Naive thymus-derived CD8-positive, alpha-beta T cell (primary cell): Measurements from ENCODE around the gene XPNPEP2. TPM values are rescaled to one million over a fixed set of nuclear protein-coding genes. Genes with fewer than 3 reads are reported as not detected.
"Not testable (repeated sequence)": the region's sequence is repeated elsewhere in the genome, so short reads cannot be mapped to it uniquely, and the experiment has no call there.

Source experiments
- ATAC-seq, 2 donors: fragments of 150-1000 bp; cut with Tn5 transposase in 1 of 2; sonication (Bioruptor Pico), chemical (Tn5 transposase) in 1 of 2; 1 replicate in 1 of 2; 2 replicates in 1 of 2; pipeline ENCODE4 v1.10.0; 2021; ENCODE audit warnings: mild to moderate bottlenecking in 2 of 2, moderate library complexity in 2 of 2
- POLR2A ChIA-PET: fragments of 350-600 bp; sonication (Branson Sonifier 250); formaldehyde crosslinking; loops from one replicate; lab custom pipeline; 2021; ENCODE audit warnings: antibody characterized with exemption; lab: Charles Lee
- DNase-seq, 10 donors: peaks; one replicate each; pipeline versions ENCODE4 v3.0.0 to v3.0.0-alpha.2; 2020 to 2022
- H3K27ac Mint-ChIP-seq, 10 donors: one replicate each; pipeline ENCODE4 v1.8.0; 2020 to 2022; ENCODE audit warnings: mild to moderate bottlenecking in 10 of 10, mixed read lengths in 10 of 10, moderate library complexity in 4 of 10, inconsistent platforms in 1 of 10
- H3K27me3 Mint-ChIP-seq, 5 donors: one replicate each; pipeline ENCODE4 v1.8.0; 2021 to 2022; ENCODE audit warnings: mixed read lengths in 5 of 5
- H3K36me3 Mint-ChIP-seq, 3 donors: one replicate each; pipeline ENCODE4 v1.8.0; 2020 to 2022; ENCODE audit warnings: mixed read lengths in 3 of 3, mild to moderate bottlenecking in 2 of 3, inconsistent platforms in 1 of 3
- H3K4me1 Mint-ChIP-seq, 4 donors: one replicate each; pipeline ENCODE4 v1.8.0; 2021 to 2022; ENCODE audit warnings: mixed read lengths in 4 of 4
- H3K4me3 Mint-ChIP-seq, 10 donors: one replicate each; pipeline ENCODE4 v1.8.0; 2020 to 2022; ENCODE audit warnings: mild to moderate bottlenecking in 10 of 10, mixed read lengths in 10 of 10, moderate library complexity in 6 of 10, inconsistent platforms in 1 of 10
- H3K9me3 Mint-ChIP-seq, 9 donors: one replicate each; pipeline ENCODE4 v1.8.0; 2020 to 2022; ENCODE audit warnings: mixed read lengths in 9 of 9, mild to moderate bottlenecking in 3 of 9, inconsistent platforms in 1 of 9, moderate library complexity in 1 of 9
- polyA plus RNA-seq, 3 donors: library from polyadenylated mRNA; unstranded; fragments of 300-500 nt; fragmentation: Illumina TruSeq; gene quantifications; one replicate each; pipeline ENCODE4 v1.2.3, GENCODE V29; 2021
- total RNA-seq, 8 experiments: library from RNA in 2 of 8; stranded (reverse) in 2 of 8; gene quantifications; one replicate each; pipeline ENCODE4 v1.2.3 and lab custom pipeline; 2021 to 2026

The XPNPEP2 gene
- total and polyA plus RNA-seq, 5 experiments from 2014 or later, result 0.13 to 0.47 TPM; not detected in 3

DNA sequence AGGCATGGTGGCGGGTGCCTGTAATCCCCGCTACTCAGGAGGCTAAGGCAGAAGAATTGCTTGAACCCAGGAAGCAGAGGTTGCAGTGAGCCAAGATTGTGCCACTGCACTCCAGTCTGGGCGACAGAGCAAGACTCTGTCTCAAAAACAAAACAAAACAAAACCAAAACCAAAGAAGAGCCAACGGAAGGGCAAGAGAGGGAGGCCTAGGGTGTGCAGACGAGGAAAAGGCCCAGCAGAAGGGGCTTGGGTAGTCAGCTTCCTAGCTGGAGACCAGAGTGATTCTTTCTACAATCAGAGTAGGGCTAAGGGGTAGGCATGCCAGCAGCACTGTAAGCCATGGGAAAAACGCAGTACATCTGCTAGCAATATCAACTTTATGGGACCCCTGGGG, 4.0 kb downstream of the XPNPEP2 start:
- Mint-ChIP-seq H3K4me1 (peaks cover 17 to 57% (median 41%) of the 10 kb centered on the region in 4 donors), H3K4me3 (peak overlapping the region in 4 of 10 donors; percentile 17 to 41 (median 31)), H3K27ac (peak overlapping the region in 8 of 10 donors; percentile 22 to 81 (median 65))
- H3K36me3 Mint-ChIP-seq, H3K9me3 Mint-ChIP-seq, H3K27me3 Mint-ChIP-seq, DNase-seq: not testable (repeated sequence)
- POLR2A ChIA-PET, result interaction anchor here (1.7 kb wide), 1 partner anchor 37 kb away, joined by 5 read pairs; the partner anchor contains the start of gene SASH3
- ATAC-seq, result peak in 1 of 2 donors; percentile 44

DNA sequence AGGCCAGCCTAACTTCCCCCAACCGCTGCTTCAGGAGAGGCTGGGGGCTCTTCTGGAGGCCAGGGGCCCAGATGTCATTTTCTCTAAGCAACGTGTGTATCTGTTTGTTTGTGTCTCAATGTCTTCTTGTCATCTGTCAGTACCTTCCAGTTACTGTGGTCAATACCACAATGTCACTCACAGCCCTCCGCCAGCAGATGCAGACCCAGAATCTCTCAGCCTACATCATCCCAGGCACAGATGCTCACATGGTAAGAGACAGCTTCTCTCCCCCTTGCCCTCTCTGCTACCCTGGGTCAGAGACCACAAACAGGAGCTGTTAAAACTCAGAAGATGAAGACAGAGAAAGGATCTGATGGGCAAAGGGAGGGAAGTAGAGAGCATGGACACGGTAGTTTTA, 5.0 kb downstream of the XPNPEP2 start:
- peak overlapping the region in 5 of 10 donors; percentile 19 to 82 (median 34) for H3K27ac Mint-ChIP-seq
- H3K4me3 Mint-ChIP-seq, result peak overlapping the region in 2 of 10 donors; percentile 14 to 50
- peaks cover 18 to 51% (median 37%) of the 10 kb centered on the region in 4 donors for H3K4me1 Mint-ChIP-seq
- DNase-seq (no peak), ATAC-seq (peak in 1 of 2 donors; percentile 39)
- H3K9me3 Mint-ChIP-seq, result no peaks in the 10 kb centered on the region
- H3K36me3 Mint-ChIP-seq, result no peaks in the 10 kb centered on the region
- POLR2A ChIA-PET, result interaction anchor here (0.5 to 1.6 kb wide), 3 partner anchors 10 to 34 kb away, joined by 3 to 4 read pairs (median 4); no protein-coding TSS in a partner anchor
- H3K27me3 Mint-ChIP-seq, result no peaks in the 10 kb centered on the region

DNA sequence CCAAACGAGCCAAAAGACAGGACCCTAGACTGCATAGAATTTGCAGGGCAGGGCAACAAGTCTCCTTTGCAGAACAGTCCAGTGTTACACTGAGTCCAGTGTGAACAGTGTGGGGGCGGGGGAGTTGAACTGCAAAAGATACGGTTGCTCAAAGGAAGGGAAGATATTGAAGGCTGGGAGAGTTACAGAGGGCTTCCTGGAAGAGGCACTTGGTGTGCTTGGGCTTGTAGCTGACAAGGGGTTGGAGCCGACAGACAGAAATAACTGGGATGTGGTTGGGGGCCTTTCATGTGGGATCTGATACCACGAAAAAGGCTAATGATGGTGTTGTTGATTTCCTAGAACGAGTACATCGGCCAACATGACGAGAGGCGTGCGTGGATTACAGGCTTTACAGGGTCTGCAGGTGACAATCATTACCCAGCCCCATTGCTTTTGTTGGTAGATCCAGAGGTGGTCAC, 6.1 kb downstream of the XPNPEP2 start:
- peak in 1 of 2 donors; percentile 71 for ATAC-seq
- H3K27ac Mint-ChIP-seq, result peak overlapping the region in 7 of 10 donors; percentile 22 to 87 (median 46)
- POLR2A ChIA-PET, result interaction anchor here (1.3 to 2.6 kb wide), 3 partner anchors 9 to 33 kb away, joined by 4 to 9 read pairs (median 4); no protein-coding TSS in a partner anchor
- H3K9me3 Mint-ChIP-seq, result no peaks in the 10 kb centered on the region
- peak in 5 of 10 donors; percentile 15 to 61 (median 24) for DNase-seq
- H3K4me1 Mint-ChIP-seq, result peaks cover 18 to 46% (median 37%) of the 10 kb centered on the region in 4 donors
- peak overlapping the region in 8 of 10 donors; percentile 7 to 62 (median 28) for H3K4me3 Mint-ChIP-seq
- no peaks in the 10 kb centered on the region for H3K36me3 Mint-ChIP-seq
- H3K27me3 Mint-ChIP-seq, result no peaks in the 10 kb centered on the region

DNA sequence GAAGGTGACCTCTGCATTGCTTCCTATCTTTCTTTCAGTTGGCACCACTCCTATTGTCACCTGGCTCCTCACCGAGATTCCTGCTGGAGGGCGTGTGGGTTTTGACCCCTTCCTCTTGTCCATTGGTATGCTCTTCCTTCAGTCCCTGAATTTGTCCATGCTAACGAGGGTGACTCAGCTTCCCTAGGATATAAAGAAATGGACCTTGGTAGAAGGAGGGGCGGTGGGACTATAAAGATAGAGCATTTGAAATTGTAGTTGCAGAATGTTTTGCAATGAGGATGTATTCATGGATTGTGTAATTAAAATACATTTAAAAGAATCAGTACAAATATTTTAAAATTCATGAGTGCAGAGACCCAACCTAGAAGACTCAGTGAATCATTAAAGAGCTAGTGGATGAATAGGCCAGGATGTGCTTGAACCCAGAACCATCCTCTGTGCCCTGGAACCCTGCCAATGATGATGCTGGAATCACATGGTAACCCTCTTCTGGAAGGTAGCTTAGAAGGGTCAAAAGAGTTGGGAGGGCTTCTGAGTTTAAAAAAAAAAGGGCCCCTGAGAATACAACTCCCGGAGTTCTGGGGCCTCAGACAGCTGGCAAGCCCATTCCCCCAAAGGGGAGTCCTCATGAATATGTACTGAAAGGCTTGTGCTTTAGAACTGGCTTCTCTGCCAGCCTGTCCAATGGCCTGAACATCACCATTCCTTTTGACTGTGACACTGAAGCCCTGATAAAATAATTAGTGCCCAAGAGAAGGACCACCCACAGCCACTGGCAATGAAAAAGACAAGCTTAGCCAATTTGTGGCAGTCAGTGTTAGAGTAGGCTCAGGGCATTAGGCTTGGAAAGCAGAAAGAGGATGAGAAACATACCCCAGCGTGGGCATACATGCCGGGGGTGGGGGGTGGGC, 8.0 kb downstream of the XPNPEP2 start:
- H3K4me3 Mint-ChIP-seq, result no peak overlapping the region
- POLR2A ChIA-PET, result interaction anchor here (1.2 to 2.6 kb wide), 2 partner anchors 9 to 33 kb away, joined by 3 to 9 read pairs; partner anchors contain the start of gene SASH3
- no peak overlapping the region for H3K27ac Mint-ChIP-seq
- H3K36me3 Mint-ChIP-seq, result no peaks in the 10 kb centered on the region
- ATAC-seq (no peak), DNase-seq (no peak)
- peaks cover 18 to 39% (median 37%) of the 10 kb centered on the region in 4 donors for H3K4me1 Mint-ChIP-seq
- H3K9me3 Mint-ChIP-seq, result no peaks in the 10 kb centered on the region
- no peaks in the 10 kb centered on the region for H3K27me3 Mint-ChIP-seq

DNA sequence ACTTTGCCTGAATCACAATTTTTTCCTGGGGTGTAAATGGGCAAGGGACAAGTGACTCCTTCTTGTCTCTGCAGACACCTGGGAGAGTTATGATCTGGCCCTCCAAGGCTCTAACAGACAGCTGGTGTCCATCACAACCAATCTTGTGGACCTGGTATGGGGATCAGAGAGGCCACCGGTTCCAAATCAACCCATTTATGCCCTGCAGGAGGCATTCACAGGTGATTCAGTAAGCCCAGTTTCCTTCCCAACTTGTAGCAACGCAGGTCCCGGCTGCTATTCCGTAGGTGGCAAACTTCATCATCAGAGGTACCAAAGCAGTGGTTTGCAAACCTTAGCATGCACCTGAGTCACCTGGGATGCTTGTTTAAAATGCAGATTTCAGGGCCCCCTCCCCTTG, 8.8 kb downstream of the XPNPEP2 start:
- Mint-ChIP-seq H3K27me3 (no peaks in the 10 kb centered on the region), H3K27ac (no peak overlapping the region), H3K4me3 (no peak overlapping the region), H3K4me1 (peaks cover 17 to 35% (median 33%) of the 10 kb centered on the region in 4 donors), H3K9me3 (no peaks in the 10 kb centered on the region), H3K36me3 (no peaks in the 10 kb centered on the region)
- ATAC-seq, result no peak
- POLR2A ChIA-PET, result interaction anchor here (2.6 kb wide), 1 partner anchor 8 kb away, joined by 9 read pairs; no protein-coding TSS in a partner anchor
- DNase-seq, result no peak

DNA sequence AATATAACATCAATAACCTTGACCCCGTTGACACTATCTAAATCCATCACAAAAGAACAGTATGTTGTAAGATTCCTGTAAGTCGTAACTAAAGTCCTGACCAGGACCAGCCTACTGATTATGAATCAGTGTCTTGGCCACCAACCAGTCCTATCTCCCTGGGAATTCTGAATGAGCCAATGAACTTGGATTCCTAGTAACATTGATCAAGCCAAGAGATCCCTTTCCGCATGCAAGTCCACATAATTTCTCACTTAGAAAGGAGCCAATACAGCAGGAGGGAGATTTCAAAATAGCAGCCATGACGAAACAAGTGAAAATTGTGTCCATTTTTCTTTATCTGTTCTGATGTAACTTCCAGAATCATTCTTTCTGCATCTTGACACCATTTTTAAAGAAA, 9.5 kb downstream of the XPNPEP2 start:
- DNase-seq (no peak), ATAC-seq (no peak)
- POLR2A ChIA-PET, result interaction anchor here (1.5 kb wide), 1 partner anchor 29 kb away, joined by 4 read pairs; no protein-coding TSS in a partner anchor
- Mint-ChIP-seq H3K36me3 (no peaks in the 10 kb centered on the region), H3K27me3 (no peaks in the 10 kb centered on the region), H3K4me3 (no peak overlapping the region), H3K4me1 (peaks cover 15 to 28% (median 27%) of the 10 kb centered on the region in 4 donors), H3K9me3 (no peaks in the 10 kb centered on the region), H3K27ac (no peak overlapping the region)

DNA sequence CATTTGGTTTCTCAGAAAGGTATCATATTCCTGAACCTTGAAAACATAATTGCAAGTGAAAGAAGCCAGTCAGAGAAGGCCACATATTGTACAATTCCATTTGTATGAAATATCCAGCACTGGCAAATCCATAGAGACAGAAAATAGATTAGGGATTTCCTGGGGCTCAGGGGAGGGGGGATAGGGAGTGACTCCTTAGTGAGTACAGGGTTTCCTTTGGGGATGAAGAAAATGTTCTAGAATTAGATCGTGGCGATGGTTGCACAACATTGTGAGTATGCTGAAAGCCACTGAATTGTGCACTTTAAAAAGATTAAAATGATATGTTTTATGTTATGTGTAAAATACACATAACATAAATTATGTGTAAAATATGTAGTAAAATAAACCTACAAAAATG, 10.3 kb downstream of the XPNPEP2 start:
- ATAC-seq, result no peak
- H3K4me3 Mint-ChIP-seq, result no peak overlapping the region
- POLR2A ChIA-PET, result interaction anchor here (1.5 kb wide), 1 partner anchor 28 kb away, joined by 4 read pairs; no protein-coding TSS in a partner anchor

DNA sequence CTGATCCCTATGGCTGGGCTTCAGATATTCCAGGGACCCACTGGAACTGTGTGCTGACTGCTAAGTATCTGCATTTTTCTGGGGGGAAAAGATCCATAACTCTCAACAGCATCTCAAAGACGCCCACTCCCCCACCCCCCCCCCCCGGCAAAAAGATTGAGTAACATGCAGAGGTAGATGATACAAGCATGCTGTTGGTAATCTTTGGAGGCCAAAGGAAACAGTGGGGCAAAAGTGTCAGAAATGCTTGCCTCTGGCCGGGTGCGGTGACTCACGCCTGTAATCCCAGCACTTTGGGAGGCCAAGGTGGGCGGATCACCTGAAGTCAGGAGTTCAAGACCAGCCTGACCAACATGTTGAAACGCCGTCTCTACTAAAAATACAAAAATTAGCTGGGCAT, 12.2 kb downstream of the XPNPEP2 start:
- Mint-ChIP-seq H3K4me1 (peaks cover 10 to 23% (median 21%) of the 10 kb centered on the region in 4 donors), H3K27me3 (no peaks in the 10 kb centered on the region), H3K9me3 (no peaks in the 10 kb centered on the region), H3K4me3 (no peak overlapping the region), H3K36me3 (no peaks in the 10 kb centered on the region), H3K27ac (no peak overlapping the region)
- DNase-seq, result no peak
- ATAC-seq, result no peak
- POLR2A ChIA-PET, result interaction anchor here (0.7 kb wide), 1 partner anchor 18 kb away, joined by 3 read pairs; no protein-coding TSS in a partner anchor

More for the DNA sequence above, 10.3 kb downstream of the XPNPEP2 start:
- Mint-ChIP-seq H3K36me3 (no peaks in the 10 kb centered on the region), H3K9me3 (no peaks in the 10 kb centered on the region), H3K4me1 (peaks cover 13 to 25% (median 22%) of the 10 kb centered on the region in 4 donors), H3K27me3 (no peaks in the 10 kb centered on the region), H3K27ac (no peak overlapping the region)
- DNase-seq, result no peak

DNA sequence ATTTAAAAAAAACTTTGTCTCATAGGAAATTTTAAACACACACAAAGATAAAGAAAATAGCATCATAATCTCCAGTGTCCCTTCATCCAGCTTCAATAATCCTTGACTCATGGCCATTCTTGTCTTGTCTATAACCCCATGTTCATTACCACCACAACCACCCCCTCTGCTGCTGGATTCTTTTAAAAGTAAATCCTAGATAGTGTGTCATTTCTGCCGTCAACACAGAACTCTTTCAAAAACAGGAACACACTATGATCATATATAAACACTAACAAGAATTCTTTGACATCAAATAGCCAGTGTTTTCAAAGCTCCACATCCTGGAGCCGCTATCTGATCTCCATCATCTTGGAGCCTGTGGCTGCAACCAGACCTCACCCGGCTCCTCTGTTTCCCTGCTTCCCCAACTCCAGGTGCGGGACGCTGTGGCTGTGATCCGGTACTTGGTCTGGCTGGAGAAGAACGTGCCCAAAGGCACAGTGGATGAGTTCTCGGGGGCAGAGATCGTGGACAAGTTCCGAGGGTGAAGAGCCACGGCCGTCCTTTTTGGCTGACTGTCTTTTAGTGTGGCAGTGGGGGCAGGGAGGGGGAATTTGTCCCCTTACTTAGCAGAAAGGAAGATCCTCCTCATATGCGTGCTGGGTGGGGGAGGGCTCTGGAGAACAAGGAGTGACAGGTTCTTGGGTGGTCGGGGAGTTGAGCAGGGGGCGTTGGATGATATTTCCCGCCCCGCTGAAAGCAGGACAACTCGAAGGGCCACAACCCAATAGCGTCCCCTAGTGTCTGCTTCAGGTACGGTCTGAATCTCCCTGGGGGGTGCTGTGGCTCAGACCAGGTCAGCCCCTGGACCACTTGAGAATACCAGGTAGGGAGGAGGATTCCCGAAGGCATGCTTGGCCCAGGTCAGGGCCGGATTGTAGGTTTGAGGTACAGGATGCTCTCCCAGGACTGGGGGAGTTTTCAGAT, 15.6 kb downstream of the XPNPEP2 start:
- DNase-seq, result no peak
- Mint-ChIP-seq H3K36me3 (no peaks in the 10 kb centered on the region), H3K27me3 (no peaks in the 10 kb centered on the region), H3K27ac (peak overlapping the region in 5 of 10 donors; percentile 6 to 85 (median 66)), H3K4me3 (peak overlapping the region in 5 of 10 donors; percentile 3 to 64 (median 44)), H3K9me3 (no peaks in the 10 kb centered on the region), H3K4me1 (peaks cover 11 to 51% (median 43%) of the 10 kb centered on the region in 4 donors)
- POLR2A ChIA-PET, result interaction anchor here (1.4 to 2.2 kb wide), 6 partner anchors 8 to 44 kb away, joined by 4 to 35 read pairs (median 8); partner anchors contain the start of gene SASH3
- ATAC-seq, result peak in 1 of 2 donors; percentile 20

DNA sequence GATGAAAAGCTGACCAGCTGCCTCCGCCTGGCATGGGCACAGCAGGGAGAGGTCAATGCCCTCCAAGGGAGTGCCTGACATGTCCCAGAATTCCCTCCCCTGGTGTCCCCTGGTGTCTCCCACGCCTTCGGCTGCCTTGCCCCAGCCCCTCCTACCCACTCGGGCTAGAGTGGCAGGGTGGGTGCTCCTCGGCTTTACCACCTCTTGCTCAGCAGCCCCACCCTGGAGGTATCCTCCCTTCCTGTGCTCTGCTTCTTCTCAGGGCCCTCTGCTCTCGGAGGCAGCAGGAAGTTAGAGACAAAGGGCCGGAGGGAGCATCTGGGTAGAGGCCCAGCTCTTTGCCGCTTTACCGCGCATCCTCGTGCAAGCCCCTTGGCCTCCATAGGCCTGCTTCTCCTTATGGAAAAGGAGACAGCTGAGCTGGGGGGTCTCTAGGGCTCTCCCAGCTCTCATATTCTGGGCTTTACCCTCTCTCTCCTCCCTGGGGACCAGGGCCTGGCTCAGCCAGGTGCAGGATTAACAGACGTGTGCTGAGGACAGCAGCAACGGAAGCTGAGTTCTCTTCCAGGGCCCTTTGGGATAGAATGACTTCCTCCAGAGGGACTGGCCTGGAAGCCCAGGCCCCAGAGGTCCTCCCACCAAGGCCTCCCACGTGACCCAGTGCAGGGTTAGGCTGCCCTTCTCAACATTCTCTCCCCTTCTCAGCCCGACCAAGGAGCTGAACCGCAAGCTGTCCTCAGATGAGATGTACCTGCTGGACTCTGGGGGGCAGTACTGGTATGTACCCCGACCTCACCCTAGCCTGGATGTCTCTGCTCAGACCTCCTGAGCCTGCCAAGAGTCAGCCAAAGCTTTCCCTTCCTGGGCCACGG, 17.2 kb downstream of the XPNPEP2 start:
- Mint-ChIP-seq H3K4me1 (peaks cover 16 to 67% (median 59%) of the 10 kb centered on the region in 4 donors), H3K9me3 (no peaks in the 10 kb centered on the region), H3K27me3 (no peaks in the 10 kb centered on the region), H3K4me3 (peak overlapping the region; percentile 14 to 76 (median 58)), H3K36me3 (no peaks in the 10 kb centered on the region), H3K27ac (peak overlapping the region in 8 of 10 donors; percentile 12 to 79 (median 68))
- POLR2A ChIA-PET, result interaction anchor here (0.7 to 2.2 kb wide), 13 partner anchors 10 to 102 kb away, joined by 3 to 35 read pairs (median 6); partner anchors contain the start of genes APLN and SASH3
- DNase-seq (peak in 2 of 10 donors; percentile 36 to 70), ATAC-seq (peak; percentile 43 to 45)
